DND-41 (cell line): ENCODE results near the gene LRRC8D.

Experiments used
- CTCF ChIP-seq: IDR thresholded peaks from 2 replicates; pipeline ENCODE4 v1.5.1; 2012; ENCODE audit warnings: borderline replicate concordance, low read length, moderate library complexity, mild to moderate bottlenecking; ENCODE audit not compliant: poor library complexity, severe bottlenecking; ENCODE audit errors: extremely low read depth
- EZH2 ChIP-seq: IDR thresholded peaks from 3 replicates; pipeline ENCODE4 v1.6.1; 2012; ENCODE audit warnings: borderline replicate concordance, low read depth, mild to moderate bottlenecking, moderate library complexity, low read length, inconsistent platforms; ENCODE audit not compliant: severe bottlenecking

GRCh38 chr1:89919174-89919573 lies 98.3 kb downstream of the LRRC8D start:
- no peak for TF ChIP-seq CTCF
- TF ChIP-seq EZH2: no peak
